A549 (cell line): Measurements from ENCODE around the gene MSRB3.

Experiments
- CEBPB ChIP-seq, 2 experiments: fragments of >200 bp in 1 of 2; sonication (Bioruptor Twin) in 1 of 2; formaldehyde crosslinking in 1 of 2; IDR thresholded peaks; 2 replicates each; pipeline ENCODE4 v1.6.1; 2012 to 2016
- FOSL2 ChIP-seq, 2 experiments: fragments of 450-650 bp in 1 of 2; fragments of >200 bp in 1 of 2; sonication (Bioruptor Twin) in 1 of 2; formaldehyde crosslinking; IDR thresholded peaks; 2 replicates each; pipeline versions ENCODE4 v1.5.0 to v1.6.1; 2016 to 2020; ENCODE audit warnings: mild to moderate bottlenecking in 1 of 2, moderate library complexity in 1 of 2
- MAFK ChIP-seq: fragments of 450-650 bp; IDR thresholded peaks from 2 replicates; pipeline ENCODE4 v1.6.1; 2014; ENCODE audit not compliant: partially characterized antibody
- MYC ChIP-seq: IDR thresholded peaks from 2 replicates; pipeline ENCODE4 v1.6.1; 2012; ENCODE audit warnings: mild to moderate bottlenecking, inconsistent platforms, low read length, improper control_type of control experiment, borderline replicate concordance
- POLR2A ChIP-seq: IDR thresholded peaks from 2 replicates; pipeline ENCODE4 v1.6.1; 2012; ENCODE audit warnings: mild to moderate bottlenecking, low read length
- TF ChIP-seq, protein P1 (sequence below): fragments of >200 bp; sonication (Bioruptor Twin); formaldehyde crosslinking; IDR thresholded peaks from 3 replicates; pipeline ENCODE4 v1.5.1; 2016
- TF ChIP-seq, protein P2 (sequence below): fragments of 450-650 bp; IDR thresholded peaks from 2 replicates; pipeline ENCODE4 v1.6.1; 2014; ENCODE audit warnings: antibody characterized with exemption

DNA sequence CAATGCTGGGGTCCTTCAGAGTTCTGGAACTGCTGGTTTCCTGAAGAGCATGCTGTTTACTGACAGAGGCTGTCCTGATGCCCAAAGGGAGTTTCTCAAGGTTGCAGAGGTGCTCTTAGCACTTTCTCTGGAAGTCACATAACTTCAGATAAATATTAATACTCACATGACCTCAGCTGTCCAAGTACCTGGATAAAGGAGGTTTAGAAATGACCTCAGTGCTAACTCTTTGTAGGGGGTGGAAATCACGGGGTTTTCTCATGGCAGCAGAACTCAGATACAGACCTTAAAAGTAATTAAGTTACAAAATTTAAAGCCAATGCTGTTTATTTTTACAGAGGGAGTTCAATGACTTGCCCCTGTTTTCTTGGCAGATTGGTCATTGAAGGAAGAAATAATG, 225.9 kb downstream of the MSRB3 start:
- TF ChIP-seq CEBPB (IDR thresholded peaks at IDR 0.05) (no peak), POLR2A (no peak), MYC (no peak), MAFK (no peak), FOSL2 (IDR thresholded peaks at IDR 0.05) (no peak), FOSL2 (CRISPR knock-in tag; IDR thresholded peaks at IDR 0.05) (no peak)
- TF ChIP-seq, protein P1, sequence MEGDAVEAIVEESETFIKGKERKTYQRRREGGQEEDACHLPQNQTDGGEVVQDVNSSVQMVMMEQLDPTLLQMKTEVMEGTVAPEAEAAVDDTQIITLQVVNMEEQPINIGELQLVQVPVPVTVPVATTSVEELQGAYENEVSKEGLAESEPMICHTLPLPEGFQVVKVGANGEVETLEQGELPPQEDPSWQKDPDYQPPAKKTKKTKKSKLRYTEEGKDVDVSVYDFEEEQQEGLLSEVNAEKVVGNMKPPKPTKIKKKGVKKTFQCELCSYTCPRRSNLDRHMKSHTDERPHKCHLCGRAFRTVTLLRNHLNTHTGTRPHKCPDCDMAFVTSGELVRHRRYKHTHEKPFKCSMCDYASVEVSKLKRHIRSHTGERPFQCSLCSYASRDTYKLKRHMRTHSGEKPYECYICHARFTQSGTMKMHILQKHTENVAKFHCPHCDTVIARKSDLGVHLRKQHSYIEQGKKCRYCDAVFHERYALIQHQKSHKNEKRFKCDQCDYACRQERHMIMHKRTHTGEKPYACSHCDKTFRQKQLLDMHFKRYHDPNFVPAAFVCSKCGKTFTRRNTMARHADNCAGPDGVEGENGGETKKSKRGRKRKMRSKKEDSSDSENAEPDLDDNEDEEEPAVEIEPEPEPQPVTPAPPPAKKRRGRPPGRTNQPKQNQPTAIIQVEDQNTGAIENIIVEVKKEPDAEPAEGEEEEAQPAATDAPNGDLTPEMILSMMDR, result no peak
- TF ChIP-seq, protein P2, sequence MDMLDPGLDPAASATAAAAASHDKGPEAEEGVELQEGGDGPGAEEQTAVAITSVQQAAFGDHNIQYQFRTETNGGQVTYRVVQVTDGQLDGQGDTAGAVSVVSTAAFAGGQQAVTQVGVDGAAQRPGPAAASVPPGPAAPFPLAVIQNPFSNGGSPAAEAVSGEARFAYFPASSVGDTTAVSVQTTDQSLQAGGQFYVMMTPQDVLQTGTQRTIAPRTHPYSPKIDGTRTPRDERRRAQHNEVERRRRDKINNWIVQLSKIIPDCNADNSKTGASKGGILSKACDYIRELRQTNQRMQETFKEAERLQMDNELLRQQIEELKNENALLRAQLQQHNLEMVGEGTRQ, result no peak
